ENCODE results near the gene TNFRSF4. TPM values are rescaled to one million over a fixed set of nuclear protein-coding genes. Genes with fewer than 3 reads are reported as not detected.

Gene TNFRSF4
- total and polyA plus RNA-seq, 10 of the 15 experiments (the other 5 are each of a cell fraction or from before 2014, with no cell fraction given), result 0.05 to 7.3 (median 2.5) TPM; not detected in 1

DNA sequence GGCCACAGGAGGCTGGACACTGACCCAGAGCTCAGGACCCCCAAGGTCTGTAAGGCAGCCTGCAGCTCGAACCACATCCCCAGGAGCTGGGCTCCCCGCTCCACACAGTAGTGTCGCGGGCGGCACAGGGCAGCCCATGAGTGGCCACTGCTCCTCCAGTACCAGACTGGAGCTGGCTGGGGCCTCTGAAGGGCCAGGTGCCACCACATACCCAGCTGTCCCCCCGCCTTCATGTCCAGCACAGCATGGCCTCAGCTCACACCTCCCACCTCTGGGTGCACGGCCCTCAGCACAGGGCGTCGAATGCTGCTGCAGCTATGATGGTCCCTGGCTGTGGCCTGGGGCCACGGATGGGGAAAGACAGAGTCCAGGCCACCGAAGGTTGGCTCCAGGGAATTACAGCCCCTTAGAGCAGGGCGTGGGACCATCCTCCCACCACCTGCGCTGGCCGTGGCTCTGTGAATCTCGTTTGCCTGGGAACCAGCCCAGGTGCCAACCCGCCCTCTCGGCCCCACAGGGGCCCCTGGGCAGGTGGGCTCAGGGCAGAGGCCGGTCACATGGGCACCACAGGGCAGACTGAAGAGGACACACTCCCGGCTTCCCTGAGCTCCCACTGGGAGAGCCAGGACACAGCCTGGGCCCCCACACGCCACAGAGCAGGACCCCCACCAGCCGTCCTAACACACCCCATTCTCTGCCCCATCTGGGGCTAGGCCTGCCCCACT is 2.1 kb upstream of the TNFRSF4 start (continued):
- TF ChIP-seq, protein P1, sequence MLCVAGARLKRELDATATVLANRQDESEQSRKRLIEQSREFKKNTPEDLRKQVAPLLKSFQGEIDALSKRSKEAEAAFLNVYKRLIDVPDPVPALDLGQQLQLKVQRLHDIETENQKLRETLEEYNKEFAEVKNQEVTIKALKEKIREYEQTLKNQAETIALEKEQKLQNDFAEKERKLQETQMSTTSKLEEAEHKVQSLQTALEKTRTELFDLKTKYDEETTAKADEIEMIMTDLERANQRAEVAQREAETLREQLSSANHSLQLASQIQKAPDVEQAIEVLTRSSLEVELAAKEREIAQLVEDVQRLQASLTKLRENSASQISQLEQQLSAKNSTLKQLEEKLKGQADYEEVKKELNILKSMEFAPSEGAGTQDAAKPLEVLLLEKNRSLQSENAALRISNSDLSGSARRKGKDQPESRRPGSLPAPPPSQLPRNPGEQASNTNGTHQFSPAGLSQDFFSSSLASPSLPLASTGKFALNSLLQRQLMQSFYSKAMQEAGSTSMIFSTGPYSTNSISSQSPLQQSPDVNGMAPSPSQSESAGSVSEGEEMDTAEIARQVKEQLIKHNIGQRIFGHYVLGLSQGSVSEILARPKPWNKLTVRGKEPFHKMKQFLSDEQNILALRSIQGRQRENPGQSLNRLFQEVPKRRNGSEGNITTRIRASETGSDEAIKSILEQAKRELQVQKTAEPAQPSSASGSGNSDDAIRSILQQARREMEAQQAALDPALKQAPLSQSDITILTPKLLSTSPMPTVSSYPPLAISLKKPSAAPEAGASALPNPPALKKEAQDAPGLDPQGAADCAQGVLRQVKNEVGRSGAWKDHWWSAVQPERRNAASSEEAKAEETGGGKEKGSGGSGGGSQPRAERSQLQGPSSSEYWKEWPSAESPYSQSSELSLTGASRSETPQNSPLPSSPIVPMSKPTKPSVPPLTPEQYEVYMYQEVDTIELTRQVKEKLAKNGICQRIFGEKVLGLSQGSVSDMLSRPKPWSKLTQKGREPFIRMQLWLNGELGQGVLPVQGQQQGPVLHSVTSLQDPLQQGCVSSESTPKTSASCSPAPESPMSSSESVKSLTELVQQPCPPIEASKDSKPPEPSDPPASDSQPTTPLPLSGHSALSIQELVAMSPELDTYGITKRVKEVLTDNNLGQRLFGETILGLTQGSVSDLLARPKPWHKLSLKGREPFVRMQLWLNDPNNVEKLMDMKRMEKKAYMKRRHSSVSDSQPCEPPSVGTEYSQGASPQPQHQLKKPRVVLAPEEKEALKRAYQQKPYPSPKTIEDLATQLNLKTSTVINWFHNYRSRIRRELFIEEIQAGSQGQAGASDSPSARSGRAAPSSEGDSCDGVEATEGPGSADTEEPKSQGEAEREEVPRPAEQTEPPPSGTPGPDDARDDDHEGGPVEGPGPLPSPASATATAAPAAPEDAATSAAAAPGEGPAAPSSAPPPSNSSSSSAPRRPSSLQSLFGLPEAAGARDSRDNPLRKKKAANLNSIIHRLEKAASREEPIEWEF (IDR thresholded peaks at IDR 0.05; ENCODE audit: insufficient replicate concordance, low read depth, low read length), result no peak
- no peak for TF ChIP-seq TCF7 (IDR thresholded peaks at IDR 0.05; ENCODE audit: borderline replicate concordance)

DNA sequence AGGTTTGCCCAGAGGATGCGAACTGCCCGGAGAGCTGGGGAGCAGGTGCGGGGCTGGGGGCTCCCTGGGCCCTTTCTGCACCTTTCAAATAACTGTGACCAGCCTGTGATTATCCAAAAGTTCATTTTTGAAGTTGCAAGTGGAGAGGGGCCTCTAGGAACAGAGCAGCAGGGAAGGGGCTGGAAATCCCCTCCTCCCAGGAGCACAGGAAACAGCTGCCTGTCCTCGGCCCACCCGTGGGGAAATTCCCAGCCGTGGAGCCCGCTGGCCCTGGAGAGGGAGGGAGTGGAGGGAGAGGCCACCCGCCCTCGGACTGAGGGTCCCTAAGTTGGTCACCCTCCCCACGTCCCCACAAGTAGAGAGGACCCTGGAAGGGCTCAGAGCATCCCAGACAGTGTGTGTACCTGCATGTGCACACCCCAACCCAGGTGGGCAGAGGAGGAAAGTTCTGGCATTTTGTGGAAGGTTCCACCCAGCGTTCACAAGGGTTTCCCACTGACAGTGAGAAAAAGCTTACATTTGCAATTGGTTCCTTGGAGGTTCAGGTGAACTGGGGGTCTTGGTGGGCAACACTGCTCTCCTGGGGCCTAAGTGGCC is 1.2 kb upstream of the TNFRSF4 start:
- SMC1A ChIA-PET (ENCODE audit: uncharacterized antibody, unreplicated experiment), result interaction anchor here (1.6 kb wide), 1 partner anchor 89 kb away, joined by 3 read pairs; no protein-coding TSS in a partner anchor
- peak overlapping the region; percentile 42; the same call in 1 of the 2 replicates for H3K27ac ChIP-seq (ENCODE audit: control insufficient read depth, insufficient read depth)
- TF ChIP-seq SMC3 (IDR thresholded peaks at IDR 0.05; ENCODE audit: borderline replicate concordance, low read length) (no peak), USF2 (IDR thresholded peaks at IDR 0.05; ENCODE audit: borderline replicate concordance, low read depth, low read length) (no peak), HSF1 (IDR thresholded peaks at IDR 0.05; ENCODE audit: low read depth, low read length) (peak; percentile 77; the same call in 1 of the 2 replicates), HDAC6 (IDR thresholded peaks at IDR 0.05; ENCODE audit: unreplicated experiment) (no peak), LARP7 (IDR thresholded peaks at IDR 0.05) (no peak), NBN (IDR thresholded peaks at IDR 0.05) (no peak), IRF3 (IDR thresholded peaks at IDR 0.05) (no peak), EED (IDR thresholded peaks at IDR 0.05; ENCODE audit: low read depth) (peak; percentile 49; the same call in 1 of the 2 replicates), ZNF274 (IDR thresholded peaks at IDR 0.05; ENCODE audit: insufficient read depth, insufficient read length) (no peak)

More for the DNA sequence above, 1.2 kb upstream of the TNFRSF4 start:
- Histone ChIP-seq H3K79me2 (ENCODE audit: control insufficient read depth, insufficient read depth, low read length) (no peaks in the 10 kb centered on the region), H3K4me1 (ENCODE audit: control insufficient read depth, insufficient read depth, low read length) (peaks cover 30% of the 10 kb centered on the region), H3K4me3 (no peak overlapping the region), H3K36me3 (ENCODE audit: control insufficient read depth in 2 of 2, insufficient read depth in 2 of 2, low read length in 1 of 2) (peaks cover 0 to 21% of the 10 kb centered on the region in 2 experiments; a peak in 3 of 4 replicates), H3K4me2 (ENCODE audit: control insufficient read depth, insufficient read depth) (no peak overlapping the region), H3K9ac (ENCODE audit: control insufficient read depth, insufficient read depth, low read length) (no peak overlapping the region), H2AFZ (ENCODE audit: control insufficient read depth, low read depth, low read length) (no peak overlapping the region), H3K9me3 (replicated peaks; ENCODE audit: control insufficient read depth, insufficient read depth, low read length) (no peaks in the 10 kb centered on the region; the same call in 2 of the 3 replicates), H3K27me3 (replicated peaks in 1 of 2; ENCODE audit: control insufficient read depth in 2 of 2, insufficient read depth in 2 of 2, low read length in 1 of 2) (no peaks in the 10 kb centered on the region), H4K20me1 (ENCODE audit: control insufficient read depth, insufficient read depth) (no peaks in the 10 kb centered on the region)
- ChIA-PET RAD21 (ENCODE audit: unreplicated experiment) (interaction anchor here (2.5 kb wide), 1 partner anchor 93 kb away, joined by 9 read pairs; no protein-coding TSS in a partner anchor), CTCF (interaction anchor here (1.9 kb wide), 1 partner anchor 93 kb away, joined by 6 read pairs; no protein-coding TSS in a partner anchor), POLR2A (interaction anchor here (0.9 to 1.4 kb wide), 2 partner anchors 14 to 16 kb away, joined by 3 read pairs; no protein-coding TSS in a partner anchor)
- no TSS peak for BruUV-seq (replicated peaks)
- ATAC-seq, result peak; percentile 23
- intact Hi-C loops (cut with micrococcal nuclease; ENCODE audit: unreplicated experiment) (no loop called here), in situ Hi-C loops (cut with MboI) (no loop called here)
- 19% methylated on average over 10 of the region's 11 CpGs for WGBS (ENCODE audit: insufficient coverage, insufficient replicate concordance, low lambda C conversion rate, missing lambda C conversion rate)
- DNase-seq (ENCODE audit: low read depth, low spot score), result no peak
- FAIRE-seq, result no peak
